GM12865 (cell line): ENCODE measurements around the gene APOL4.

Experiments
- DNase-seq: peaks from one replicate; pipeline ENCODE4 v3.0.0; 2010; ENCODE audit warnings: low read depth
- H3K4me3 ChIP-seq: 2 replicates; pipeline ENCODE4 v1.5.1; 2011; ENCODE audit warnings: mild to moderate bottlenecking, low read depth, low read length, control low read depth
- TF ChIP-seq, protein P1 (sequence below): IDR thresholded peaks from 2 replicates; pipeline ENCODE4 v1.5.1; 2011; ENCODE audit warnings: low read length, control low read depth, low read depth, inconsistent platforms; ENCODE audit not compliant: insufficient read depth; ENCODE audit errors: missing control alignments

APOL4 gene

GRCh38 chr22:36180038-36180880 lies 21.4 kb downstream of the APOL4 start:
- peak; percentile 84 for DNase-seq
- H3K4me3 ChIP-seq = no peak overlapping the region
- TF ChIP-seq, protein P1, sequence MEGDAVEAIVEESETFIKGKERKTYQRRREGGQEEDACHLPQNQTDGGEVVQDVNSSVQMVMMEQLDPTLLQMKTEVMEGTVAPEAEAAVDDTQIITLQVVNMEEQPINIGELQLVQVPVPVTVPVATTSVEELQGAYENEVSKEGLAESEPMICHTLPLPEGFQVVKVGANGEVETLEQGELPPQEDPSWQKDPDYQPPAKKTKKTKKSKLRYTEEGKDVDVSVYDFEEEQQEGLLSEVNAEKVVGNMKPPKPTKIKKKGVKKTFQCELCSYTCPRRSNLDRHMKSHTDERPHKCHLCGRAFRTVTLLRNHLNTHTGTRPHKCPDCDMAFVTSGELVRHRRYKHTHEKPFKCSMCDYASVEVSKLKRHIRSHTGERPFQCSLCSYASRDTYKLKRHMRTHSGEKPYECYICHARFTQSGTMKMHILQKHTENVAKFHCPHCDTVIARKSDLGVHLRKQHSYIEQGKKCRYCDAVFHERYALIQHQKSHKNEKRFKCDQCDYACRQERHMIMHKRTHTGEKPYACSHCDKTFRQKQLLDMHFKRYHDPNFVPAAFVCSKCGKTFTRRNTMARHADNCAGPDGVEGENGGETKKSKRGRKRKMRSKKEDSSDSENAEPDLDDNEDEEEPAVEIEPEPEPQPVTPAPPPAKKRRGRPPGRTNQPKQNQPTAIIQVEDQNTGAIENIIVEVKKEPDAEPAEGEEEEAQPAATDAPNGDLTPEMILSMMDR = peak; percentile 93

DNA sequence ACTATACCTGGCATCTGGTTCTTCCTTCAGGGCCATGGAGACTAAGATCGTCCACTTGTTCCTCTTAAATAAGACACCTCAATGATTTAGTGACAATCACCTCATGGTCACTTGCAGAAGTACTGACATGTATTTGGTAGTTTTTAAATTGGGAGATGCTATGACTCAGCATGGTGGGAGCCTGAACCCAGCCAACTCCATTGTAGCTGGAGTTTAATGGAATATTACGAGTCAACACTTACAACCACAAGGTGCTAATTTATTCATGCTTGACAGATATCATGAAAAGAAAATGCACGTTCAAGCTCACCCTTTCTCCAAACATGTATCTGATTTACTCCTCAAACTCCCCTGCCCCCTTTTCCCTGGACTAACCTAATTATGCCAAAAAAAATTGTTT lies 24.4 kb downstream of the APOL4 start:
- TF ChIP-seq, protein P1 = no peak
- H3K4me3 ChIP-seq = no peak overlapping the region
- DNase-seq = no peak

GRCh38 chr22:36175892-36176291 lies 25.7 kb downstream of the APOL4 start:
- DNase-seq = no peak
- H3K4me3 ChIP-seq = no peak overlapping the region
- TF ChIP-seq, protein P1 = no peak

DNA sequence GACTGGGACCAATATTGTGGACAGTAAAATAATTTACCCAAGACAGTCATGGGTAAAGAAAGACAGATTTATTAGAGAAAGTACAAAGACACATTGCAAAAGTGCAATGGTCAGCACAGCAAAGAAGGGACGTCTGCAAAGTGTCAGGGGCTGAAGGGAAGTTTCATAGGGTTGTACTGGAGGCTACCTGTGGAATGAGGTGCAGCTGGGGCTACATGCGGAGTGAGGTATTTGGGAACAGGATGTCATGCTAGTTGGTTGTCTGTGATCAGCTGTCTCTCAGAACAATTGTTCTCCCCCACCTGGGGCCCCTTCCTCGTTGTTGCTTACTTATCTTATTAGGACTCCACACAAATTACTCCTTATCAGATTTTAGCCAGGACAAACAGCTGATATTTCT lies 29.7 kb downstream of the APOL4 start:
- TF ChIP-seq, protein P1 = no peak
- no peak overlapping the region for H3K4me3 ChIP-seq
- no peak for DNase-seq

DNA sequence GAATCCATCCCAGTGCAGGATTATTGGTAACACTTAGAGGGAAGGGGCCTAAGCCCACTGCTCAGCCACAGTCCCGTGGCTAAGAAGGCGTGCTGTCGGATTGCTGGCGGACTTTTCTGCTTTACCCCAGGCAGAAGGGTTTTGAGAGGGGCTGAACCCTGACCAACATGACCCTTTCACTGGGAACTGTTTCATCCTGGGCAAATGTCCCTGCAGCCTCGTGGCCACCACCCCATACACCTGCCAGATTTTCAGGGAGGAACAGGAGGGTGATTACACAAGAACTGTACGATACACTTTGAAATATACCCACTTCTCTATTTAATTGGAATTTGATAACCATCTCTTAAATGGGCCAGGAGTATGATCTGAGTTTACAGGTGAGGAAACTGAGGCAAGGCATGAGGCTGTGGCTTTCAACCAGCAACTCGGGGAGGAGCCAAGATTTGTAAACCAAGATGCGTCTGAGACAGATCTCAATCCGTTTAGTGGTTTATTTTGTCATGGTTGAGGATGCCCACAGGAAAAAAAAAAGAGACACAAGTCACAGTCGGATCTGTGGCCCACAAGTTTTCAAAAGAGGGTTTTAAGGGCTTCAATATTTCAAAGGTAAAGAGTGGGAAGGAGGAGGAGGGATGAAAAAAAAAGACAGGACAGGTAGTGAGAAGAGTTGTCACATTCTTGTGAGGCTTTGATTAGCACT lies 34.9 kb downstream of the APOL4 start:
- no peak overlapping the region for H3K4me3 ChIP-seq
- TF ChIP-seq, protein P1 = no peak
- DNase-seq = no peak

GRCh38 chr22:36166086-36166485 lies 35.5 kb downstream of the APOL4 start:
- DNase-seq = no peak
- no peak overlapping the region for H3K4me3 ChIP-seq
- TF ChIP-seq, protein P1 = no peak
